Right ventricle myocardium inferior (tissue), 1 donor: ENCODE results near the gene CLK3. TPM values are rescaled to one million over a fixed set of nuclear protein-coding genes. Genes with fewer than 3 reads are reported as not detected.
A peak's percentile ranks its signal among the peaks of the same experiment; 100 is the strongest.
"Not testable (repeated sequence)": the region's sequence is repeated elsewhere in the genome, so short reads cannot be mapped to it uniquely, and the experiment has no call there.

ENCODE experiments used
- ATAC-seq: fragments of 200-7000 bp; cut with Tn5 transposase; one replicate; pipeline ENCODE4 v1.9.1; 2020; ENCODE audit warnings: mild to moderate bottlenecking, moderate library complexity
- DNase-seq: peaks from one replicate; pipeline ENCODE4 v3.0.0; 2021; ENCODE audit errors: missing footprints
- intact Hi-C: fragments of 100-400 bp; cut with DNase I; formaldehyde crosslinking; loops from one replicate; pipeline ENCODE4 v1.11.0; 2022
- long read RNA-seq: library from polyadenylated mRNA; unstranded; transcript quantifications from one replicate; pipeline ENCODE4 v2.0.0, GENCODE V29; 2021
- total RNA-seq: library from RNA; stranded (reverse); fragmentation: NEBNext Ultra II Directional; extraction: Animal tissue kit (Norgen Biotek cat#: 25700); gene quantifications from one replicate; pipeline ENCODE4 v1.2.1, GENCODE V29; 2021
- donor health status: DM: no; HTN: yes; CAD: no; lungs with severe emphysema.

Gene CLK3
- 47.3 TPM for total RNA-seq
- long read RNA-seq, transcript CLK3-202 (13 exons, 2,621 nt) = major isoform, 17 of 32 reads
- long read RNA-seq, partial matches to known transcripts = 7 of 32 reads
- long read RNA-seq, other reads (novel, unspliced or antisense) = 5 of 32 reads

DNA sequence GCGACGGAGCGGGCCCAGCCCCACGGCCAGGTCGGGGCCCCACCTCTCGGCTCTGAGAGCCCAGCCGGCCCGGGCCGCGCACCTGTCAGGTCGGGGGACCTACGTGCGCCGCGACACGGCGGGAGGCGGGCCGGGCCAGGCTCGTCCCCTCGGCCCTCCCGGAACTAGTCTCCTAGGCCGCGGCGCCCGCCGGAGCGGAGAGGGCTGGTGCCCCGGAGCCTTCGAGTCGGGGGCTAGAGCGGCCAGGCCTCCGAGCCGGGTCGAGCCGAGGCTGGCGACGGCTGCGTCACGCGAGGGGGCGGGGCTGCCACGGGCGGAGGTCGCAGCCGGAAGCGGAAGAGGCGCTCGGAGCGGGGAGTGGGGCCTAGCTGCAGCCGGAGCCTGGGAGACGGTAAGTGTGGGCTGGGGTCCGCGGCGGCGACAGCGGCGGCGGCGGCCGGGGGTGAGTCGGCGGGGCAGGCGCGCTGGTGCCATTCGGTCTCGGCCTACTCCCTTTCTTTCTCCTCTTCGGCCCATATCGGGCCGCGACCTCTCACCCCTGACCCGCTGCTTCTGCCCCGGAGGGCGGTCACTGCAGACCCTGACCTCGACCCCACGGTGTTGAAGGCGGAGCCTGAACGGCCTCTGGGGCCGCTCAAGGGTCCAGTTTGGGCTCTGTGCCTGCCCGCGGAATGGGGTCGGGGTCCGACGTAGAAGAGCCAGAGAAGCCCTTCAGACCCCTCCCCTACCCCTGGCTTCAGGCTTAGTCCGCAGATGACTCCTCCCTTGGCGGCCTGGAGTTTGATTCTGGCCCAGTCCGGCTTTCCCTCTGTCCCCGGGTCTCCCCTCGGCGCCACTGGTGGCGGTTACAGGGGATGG, at the start of gene CLK3:
CLK3 (plus strand) TSS at position 329 of the 858 bp plus-strand sequence. CDS start 3,361 bp downstream, outside the sequence.
- intact Hi-C loops = loop anchor here (1.0 to 10.0 kb wide), 3 partner anchors 74 to 181 kb away; partner anchors contain the start of genes ARID3B, SEMA7A and UBL7
- ATAC-seq (peak; percentile 90), DNase-seq (peak; percentile 98)

DNA sequence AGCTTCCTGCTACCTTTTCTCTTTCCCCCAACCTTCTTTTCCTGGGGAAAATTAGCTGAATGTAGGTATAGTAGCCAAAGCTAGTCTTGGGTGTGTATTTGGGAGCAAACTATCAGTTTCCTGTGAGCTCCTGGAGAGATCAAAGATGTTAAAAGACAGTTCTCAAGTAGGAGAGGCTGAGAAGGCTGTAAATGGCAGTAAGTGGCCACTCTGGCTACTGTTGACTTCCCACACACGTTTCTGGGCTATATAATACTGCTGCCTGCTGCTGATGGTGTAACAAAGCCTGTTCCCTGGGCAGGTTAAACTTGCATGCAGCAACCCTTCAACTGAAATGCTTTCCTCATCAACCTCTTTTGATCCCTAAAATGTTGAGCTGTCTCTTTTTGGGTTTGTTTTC, 47.0 kb upstream of the CLK3 start:
- intact Hi-C loops = no loop called here
- ATAC-seq (no peak), DNase-seq (no peak)

DNA sequence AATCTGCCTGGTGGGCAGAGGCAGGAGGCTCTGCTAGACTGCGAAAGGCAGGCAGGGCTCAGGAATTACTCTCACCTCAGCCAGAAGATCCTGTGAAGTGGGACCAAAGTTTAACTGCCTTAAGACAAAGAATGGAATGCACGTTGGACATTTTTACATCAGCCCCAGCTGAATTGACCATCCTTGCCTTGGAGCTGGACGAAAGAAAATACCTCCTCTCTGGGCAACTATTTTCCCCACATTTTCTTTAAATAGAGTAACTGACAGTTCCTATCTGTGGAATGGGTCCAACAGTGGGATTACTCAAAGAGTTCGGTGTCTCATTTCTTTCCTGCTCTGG, 45.9 kb upstream of the CLK3 start:
- intact Hi-C loops = no loop called here
- no peak for ATAC-seq
- DNase-seq = no peak

DNA sequence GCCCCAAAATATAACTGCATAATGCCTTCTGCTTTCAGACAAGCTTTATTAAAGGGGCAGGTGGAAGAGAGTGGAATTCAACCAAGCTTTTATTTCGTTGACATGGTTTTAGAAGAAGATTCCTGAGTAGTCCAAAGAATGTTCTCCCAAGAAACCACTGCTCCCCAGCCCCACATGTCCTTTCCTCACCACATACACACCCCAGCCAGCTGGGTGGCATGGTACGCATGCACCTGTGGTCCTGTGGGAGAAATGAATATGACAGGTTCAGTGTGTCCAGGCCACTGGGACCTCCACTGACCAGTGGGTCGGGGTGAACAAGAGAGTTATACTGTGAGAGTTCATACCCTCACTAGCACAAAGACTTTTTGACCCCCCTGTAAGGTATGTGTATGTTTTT, 44.4 kb upstream of the CLK3 start:
- DNase-seq (no peak), ATAC-seq (no peak)
- intact Hi-C loops = no loop called here

DNA sequence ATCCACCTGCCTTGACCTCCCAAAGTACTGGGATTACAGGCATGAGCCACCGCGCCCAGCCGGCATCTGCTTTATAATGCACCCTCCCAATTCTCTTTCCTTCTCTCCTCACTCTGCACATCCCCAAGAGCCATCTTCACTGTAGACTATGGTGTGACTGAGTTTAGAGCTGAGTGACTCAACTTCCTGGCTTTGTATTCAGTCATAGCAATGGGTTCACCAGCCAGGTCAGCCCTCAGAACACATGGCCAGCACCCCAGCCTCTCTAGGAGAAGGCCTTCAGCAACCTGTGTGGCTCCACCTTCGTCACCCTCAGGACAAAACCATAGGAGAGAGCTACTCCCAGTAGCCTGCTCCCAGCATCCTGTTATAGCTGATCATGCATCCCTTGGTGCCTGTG, 41.6 kb upstream of the CLK3 start:
- ATAC-seq (no peak), DNase-seq (no peak)
- intact Hi-C loops = no loop called here

DNA sequence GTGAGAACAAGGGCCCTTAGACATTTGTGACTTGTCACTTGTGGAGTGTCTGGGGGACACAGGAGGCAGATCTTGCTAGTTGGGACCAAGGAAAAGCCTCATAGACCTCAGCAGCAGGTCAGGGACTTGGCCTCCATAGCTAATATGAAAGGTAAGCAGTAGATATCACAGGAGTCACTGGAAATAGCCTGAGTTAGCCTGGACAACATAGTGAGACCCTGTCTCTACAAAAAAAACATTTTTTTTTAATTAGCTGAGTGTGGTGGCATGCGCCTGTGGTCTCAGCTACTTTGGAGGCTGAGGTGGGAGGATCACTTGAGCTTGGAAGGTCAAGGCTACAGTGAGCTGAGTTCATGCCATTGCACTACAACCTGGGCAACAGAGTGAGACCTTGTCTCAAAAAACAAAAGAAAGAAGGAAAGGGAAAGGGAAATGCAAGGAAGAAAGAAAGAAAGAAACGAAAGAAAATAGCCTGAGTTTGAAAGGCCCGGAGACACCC, 37.1 kb upstream of the CLK3 start:
- ATAC-seq (no peak), DNase-seq (no peak)
- intact Hi-C loops = no loop called here

DNA sequence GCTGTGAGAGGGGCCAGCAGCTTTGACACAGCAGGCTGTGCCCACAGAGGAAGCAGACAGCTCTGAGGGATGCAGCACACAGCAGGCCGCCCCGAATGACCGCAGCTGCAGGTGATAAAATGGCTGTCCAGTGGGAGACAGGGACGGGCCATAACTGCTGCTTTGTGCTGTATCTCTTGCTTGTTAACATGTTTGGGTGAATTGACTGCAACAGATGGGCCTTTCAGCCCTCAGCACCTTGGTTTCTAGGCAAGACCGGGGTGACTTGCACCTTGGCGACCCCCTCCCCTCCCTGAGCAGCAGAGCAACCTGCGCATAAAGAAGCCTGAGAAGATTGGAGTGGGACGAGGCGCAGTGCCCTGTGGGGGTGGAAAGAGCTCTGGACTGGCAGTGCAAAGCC, 36.6 kb upstream of the CLK3 start:
- intact Hi-C loops = no loop called here
- no peak for ATAC-seq
- no peak for DNase-seq

DNA sequence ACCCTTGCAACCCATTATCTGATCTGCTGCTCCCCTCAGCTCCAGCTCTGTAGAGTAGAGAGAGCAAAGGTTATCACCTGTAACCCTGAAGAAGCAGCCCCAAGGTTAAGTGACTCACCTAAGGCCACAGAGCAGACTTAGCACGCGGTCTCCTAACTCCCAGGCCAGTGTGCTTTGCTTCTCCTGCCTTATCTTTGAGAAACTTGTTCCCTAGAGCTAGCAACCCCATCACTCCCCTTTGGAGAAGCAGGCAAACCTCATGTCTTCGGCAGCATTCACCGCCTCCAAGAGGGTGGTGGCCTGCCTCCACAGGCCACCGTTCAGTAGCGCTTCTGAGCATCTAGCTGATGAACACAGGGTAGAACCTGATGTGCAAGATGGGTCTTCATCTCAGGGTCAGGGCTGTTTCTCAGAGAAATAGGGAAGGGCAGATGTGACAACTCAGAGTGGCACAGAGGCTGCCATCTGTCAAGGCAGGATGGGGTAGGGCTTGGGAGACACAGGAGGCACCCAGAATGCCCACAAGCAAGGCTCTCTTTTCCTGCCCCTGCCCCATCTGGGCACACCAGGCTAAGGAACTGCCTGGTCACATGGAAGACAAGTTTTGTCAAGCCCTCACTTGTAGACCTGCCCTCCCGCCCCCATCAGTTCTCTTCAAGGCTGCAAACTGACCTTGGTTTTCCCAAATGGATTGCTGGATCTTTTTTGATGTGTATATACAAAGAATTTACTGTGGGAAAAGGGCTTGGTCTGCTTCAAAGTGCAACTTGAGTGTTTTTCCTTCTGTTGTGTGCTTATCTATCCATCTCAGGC, 34.9 kb upstream of the CLK3 start:
- intact Hi-C loops = no loop called here
- DNase-seq (no peak), ATAC-seq (no peak)

DNA sequence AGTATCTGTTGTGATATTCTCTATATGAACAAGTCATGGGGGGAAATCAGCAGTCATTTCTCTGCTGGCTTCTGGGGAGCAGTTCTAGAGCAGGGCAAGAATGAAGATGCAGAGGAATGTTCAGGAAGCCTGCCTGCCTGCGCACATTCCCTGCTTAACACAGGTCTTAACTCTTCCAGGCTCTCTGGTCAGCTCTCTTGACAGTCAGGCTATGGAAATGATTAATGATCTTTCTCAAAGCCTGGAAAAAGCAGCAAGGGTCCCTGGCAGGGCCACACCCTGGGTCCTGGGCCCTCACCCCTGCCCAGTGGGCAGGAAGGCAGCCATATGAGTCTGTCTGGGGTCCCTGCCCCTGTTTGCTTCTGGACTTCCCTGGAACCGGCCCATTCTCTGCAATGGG, 31.4 kb upstream of the CLK3 start:
- no peak for DNase-seq
- intact Hi-C loops = no loop called here
- no peak for ATAC-seq

DNA sequence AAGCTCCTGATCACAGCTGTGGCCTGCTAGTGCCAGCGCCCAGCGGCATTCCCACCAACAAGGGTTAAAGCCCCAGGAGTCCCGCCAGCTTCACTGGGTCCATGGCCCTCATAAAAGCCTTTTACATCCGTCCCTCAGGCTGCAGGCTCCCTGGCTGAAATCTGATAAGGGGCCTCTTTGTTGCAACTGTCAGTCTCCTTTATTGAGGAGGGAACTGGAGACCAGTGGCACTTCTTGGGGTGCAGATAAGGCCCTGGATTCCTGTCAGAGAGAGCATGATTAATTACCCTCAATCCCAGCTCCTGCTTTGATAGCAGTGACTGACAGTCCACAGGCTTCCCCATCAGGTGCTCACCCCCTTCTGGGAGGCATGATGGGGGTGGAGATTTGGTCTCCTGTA, 30.9 kb upstream of the CLK3 start:
- DNase-seq (no peak), ATAC-seq (no peak)
- intact Hi-C loops = loop anchor here (5.0 kb wide), 1 partner anchor 37 kb away; no protein-coding TSS in a partner anchor

DNA sequence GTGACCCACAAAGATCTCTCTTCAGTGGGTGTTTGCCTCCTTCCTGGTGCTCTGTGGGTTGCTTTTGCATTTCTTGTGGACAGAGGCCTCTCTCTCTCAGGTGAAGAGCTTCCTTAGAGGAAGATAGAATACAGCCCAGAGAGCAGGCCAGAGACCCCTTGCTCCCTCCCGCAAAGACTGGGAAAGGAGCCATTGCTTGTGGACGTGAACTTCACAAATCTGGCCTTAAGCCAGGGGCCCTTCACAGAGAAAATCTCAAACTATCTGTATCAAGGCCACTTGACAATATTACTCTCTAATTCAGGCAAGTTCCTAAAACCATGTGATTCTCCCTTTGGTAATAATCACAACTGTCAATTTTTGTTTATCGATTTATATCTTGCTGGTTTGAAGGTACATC, 30.4 kb upstream of the CLK3 start:
- intact Hi-C loops = loop anchor here (5.0 kb wide), 1 partner anchor 38 kb away; no protein-coding TSS in a partner anchor
- DNase-seq = no peak

DNA sequence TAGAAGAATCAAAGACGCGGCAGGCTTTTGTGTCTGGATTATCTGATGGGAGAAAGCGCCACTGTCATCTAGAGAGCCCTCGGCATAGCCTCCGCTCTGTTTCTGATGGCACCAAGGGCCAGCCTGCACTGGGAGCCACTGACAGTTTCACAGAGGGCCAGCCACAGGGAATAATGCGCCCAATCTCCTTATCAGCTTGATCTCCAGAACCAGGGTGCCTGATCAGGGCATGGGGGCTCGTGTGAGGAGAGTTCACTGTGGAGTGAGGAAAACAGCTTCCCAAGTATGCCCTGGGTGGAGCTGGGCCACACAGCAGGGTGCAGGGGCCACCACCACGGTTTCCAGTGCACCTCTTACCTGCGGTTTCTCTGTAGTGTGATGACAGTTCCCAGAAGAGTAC, 29.8 kb upstream of the CLK3 start:
- no peak for DNase-seq
- no peak for ATAC-seq
- intact Hi-C loops = loop anchor here (5.0 kb wide), 1 partner anchor 39 kb away; no protein-coding TSS in a partner anchor

More for the DNA sequence above, 30.4 kb upstream of the CLK3 start:
- ATAC-seq = no peak

DNA sequence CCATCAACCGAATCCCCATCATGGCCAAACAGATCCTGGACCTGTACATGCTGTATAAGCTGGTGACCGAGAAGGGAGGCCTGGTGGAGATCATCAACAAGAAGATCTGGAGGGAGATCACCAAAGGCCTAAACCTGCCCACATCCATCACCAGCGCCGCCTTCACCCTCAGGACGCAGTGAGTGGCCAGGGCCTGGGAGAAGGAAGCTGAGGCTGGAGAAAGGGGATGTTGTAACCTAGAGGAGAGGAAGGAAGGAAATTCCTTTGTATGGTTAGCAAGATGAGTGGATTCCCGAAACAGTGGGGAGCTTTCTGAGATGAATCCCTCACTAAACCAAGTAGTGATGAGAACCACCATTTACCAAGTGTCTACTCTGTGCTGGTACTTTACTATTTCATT, 25.8 kb upstream of the CLK3 start:
- ATAC-seq (no peak), DNase-seq (no peak)
- intact Hi-C loops = loop anchor here (5.0 kb wide), 1 partner anchor 43 kb away; no protein-coding TSS in a partner anchor

DNA sequence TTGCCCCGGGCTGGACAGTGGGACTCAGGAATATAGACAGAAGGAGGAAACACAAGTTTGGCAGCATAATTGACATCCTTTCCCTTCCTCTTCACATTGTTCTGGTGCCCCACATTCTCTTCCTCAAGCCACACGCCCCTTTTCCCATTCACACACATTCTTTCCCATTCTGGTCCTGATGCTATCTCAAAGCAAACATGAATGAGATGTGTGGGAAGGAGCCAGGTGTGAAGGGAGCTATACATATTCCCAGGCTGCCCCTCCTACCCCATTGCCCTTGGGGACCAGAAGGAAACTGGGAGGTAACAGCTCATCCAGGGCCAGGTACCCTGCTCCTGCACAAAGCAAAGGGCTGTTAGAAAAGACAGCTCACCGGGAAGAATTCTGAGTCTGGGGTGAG, 23.4 kb upstream of the CLK3 start:
- ATAC-seq (no peak), DNase-seq (no peak)
- intact Hi-C loops = no loop called here

DNA sequence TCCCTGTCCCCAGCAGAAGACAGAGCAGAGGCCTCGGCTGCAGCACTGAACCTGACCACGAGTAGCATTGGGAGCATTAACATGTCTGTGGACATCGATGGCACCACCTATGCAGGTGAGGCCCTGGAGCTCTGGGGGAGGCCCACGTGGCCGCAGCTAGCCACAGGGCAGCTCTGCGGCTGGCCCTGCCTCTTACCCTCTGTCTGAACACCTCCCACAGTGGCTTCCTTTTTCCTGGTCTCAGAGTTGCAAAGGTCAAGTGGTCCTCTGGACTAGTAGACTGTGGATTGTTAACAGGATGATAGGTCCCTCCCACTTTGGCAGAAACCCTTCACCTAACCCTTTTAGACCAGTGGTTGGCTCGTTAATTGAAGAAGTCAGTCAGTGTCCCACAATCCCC, 22.5 kb upstream of the CLK3 start:
- intact Hi-C loops = no loop called here
- DNase-seq (no peak), ATAC-seq (no peak)

DNA sequence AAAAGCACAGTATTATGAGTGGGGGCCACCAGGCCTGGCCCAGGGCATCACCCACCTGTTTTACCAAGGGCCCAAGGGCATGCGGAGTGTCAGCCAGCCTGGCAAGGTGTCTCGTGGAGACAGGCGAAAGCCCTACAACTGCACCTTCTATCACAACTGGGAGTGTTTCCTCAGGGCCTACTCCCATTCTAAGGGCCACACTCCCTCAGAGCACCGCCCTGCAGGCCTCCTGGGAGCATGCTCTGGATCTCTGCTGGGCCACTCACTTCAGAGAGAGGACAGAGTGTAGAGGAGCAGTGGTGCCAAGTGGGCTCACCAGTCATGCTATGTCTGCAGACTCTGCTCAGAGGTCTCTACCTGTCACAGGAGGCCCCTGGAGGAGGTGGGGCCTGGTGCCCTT, 21.2 kb upstream of the CLK3 start:
- intact Hi-C loops = no loop called here
- DNase-seq = no peak
- no peak for ATAC-seq

DNA sequence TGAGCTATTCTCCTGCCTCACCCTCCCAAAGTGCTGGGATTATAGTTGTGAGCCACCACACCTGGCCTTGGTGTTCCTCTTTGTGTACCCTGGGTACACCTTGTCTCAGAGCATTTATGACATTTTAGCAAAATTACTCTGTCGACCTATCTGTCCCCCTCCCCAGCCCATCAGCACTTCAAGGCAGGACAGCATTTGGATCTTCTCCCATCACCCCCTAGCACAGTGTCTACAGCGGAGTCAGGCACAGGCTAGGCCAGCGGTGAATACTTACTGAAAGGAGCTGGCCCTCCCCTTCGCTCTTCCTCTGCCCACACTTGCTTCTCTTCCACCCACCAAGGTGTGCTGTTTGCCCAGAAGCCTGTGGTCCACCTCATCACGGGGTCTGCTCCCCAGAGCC, 20.4 kb upstream of the CLK3 start:
- DNase-seq (no peak), ATAC-seq (no peak)
- intact Hi-C loops = no loop called here

DNA sequence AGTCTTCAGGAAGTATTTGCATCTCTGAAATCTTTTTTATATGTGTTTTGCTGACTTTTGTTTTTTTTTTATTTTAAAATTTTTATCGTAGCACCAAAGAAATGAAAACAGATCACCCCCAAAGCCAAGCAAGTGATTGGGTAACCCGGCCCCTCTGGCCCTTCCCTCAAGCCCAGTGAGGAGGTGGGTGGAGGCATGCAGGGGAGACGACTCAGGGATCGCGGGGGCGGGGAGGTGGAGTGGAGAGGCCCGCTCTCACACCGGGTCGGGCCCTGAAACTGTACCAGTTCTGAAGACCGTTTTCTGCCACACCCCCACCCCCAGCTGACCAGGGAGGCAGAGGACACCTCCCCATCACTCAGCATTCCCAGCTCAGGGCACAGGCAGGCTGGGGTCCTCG, 18.9 kb upstream of the CLK3 start:
- intact Hi-C loops, ATAC-seq, DNase-seq: not testable (repeated sequence)

DNA sequence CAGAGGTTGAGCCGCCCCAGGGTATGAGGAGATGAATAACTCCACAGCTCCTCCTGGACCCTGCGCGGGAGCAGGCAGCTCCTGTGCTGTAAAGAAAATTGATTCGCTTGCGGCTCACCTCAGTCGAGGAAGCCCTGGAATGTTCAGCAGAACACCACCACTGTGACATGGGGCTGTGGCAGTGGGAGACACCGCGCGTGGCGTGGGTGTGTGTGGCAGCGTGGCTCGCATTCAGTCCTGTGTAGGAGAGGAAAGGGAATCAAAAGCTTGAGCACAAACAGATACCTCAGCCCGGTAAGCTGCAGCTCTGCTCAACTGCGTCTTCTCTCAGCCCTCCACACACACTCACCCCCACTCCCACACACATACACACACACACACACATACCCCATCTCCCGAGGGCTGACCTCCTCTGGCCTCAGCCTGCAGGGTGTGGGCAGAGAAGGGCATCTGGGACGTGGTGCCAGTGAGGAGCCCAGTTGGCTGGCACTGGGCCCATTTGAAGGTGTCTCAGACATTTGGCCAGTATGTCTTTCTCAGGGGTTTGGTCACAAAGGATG, 18.4 kb upstream of the CLK3 start:
- DNase-seq, ATAC-seq, intact Hi-C loops: not testable (repeated sequence)
